ENCODE results near the gene ODAD2.

ODAD2 gene

DNA sequence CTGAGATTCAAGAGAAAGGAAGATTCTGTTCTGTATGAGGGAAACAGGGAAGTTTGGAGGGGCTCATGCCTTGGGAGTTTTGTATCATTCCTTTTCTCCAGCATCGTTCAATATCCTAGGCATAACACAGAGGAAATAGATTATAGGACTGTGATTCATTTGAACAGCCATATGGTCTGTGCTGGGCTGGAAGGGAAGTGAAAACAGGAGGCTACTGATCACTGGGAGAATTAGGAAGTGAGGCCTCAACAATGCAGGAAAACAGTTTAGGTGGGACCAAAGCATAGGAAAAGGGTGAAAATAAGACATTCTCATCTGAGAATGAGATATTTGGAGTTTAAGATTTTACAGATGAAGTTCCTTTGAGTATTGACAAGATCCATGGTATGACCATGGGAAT, 182.6 kb downstream of the ODAD2 start:
- Histone ChIP-seq H3K27me3 (replicated peaks) (no peaks in the 10 kb centered on the region), H3K27ac (no peak overlapping the region), H3K4me3 (ENCODE audit: low read depth, low read length) (no peak overlapping the region), H3K36me3 (replicated peaks) (no peaks in the 10 kb centered on the region)
- TF ChIP-seq CTCF (IDR thresholded peaks at IDR 0.05; ENCODE audit: low read depth, low read length, missing control alignments): no peak
- in situ Hi-C loops (cut with HindIII; ENCODE audit: low pct_ligation_motif_present, low sequenced_read_pairs): no loop called here
- no peak for DNase-seq

DNA sequence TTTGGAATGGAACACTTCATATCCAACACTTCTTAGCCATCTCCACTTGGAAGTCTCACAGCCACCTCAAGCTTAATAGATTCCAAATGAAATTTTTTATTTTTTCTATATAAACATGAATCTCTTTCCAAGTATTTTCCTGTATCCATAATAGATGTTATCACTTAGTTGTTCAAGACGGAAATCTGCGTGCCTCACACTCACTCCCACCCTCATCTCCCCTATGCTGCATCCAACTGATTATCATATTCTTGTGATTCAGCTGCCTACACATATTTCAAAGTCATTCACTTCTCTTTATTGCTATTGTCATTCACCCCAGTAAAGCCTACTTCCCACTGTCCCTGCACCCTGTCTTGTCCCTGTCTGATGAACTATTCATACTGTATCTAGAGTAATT, 183.0 kb downstream of the ODAD2 start:
- TF ChIP-seq CTCF (IDR thresholded peaks at IDR 0.05; ENCODE audit: low read depth, low read length, missing control alignments): no peak
- H3K4me3 ChIP-seq (ENCODE audit: low read depth, low read length): no peak overlapping the region
- H3K27me3 ChIP-seq (replicated peaks): no peaks in the 10 kb centered on the region
- H3K27ac ChIP-seq: no peak overlapping the region
- no peak for DNase-seq
- in situ Hi-C loops (cut with HindIII; ENCODE audit: low pct_ligation_motif_present, low sequenced_read_pairs): no loop called here
- H3K36me3 ChIP-seq (replicated peaks): no peaks in the 10 kb centered on the region

- Histone ChIP-seq H3K27me3 (replicated peaks) (no peaks in the 10 kb centered on the region), H3K4me3 (ENCODE audit: low read depth, low read length) (no peak overlapping the region), H3K36me3 (replicated peaks) (no peaks in the 10 kb centered on the region), H3K27ac (no peak overlapping the region)
- DNase-seq: no peak
- no peak for TF ChIP-seq CTCF (IDR thresholded peaks at IDR 0.05; ENCODE audit: low read depth, low read length, missing control alignments)
- in situ Hi-C loops (cut with HindIII; ENCODE audit: low pct_ligation_motif_present, low sequenced_read_pairs): no loop called here
Observed at GRCh38 chr10:27815261-27815660, 183.6 kb downstream of the ODAD2 start.

- DNase-seq: no peak
- in situ Hi-C loops (cut with HindIII; ENCODE audit: low pct_ligation_motif_present, low sequenced_read_pairs): no loop called here
- TF ChIP-seq CTCF (IDR thresholded peaks at IDR 0.05; ENCODE audit: low read depth, low read length, missing control alignments): no peak
- no peaks in the 10 kb centered on the region for H3K27me3 ChIP-seq (replicated peaks)
- no peaks in the 10 kb centered on the region for H3K36me3 ChIP-seq (replicated peaks)
- no peak overlapping the region for H3K4me3 ChIP-seq (ENCODE audit: low read depth, low read length)
- H3K27ac ChIP-seq: no peak overlapping the region
Observed at GRCh38 chr10:27805180-27805579, 193.7 kb downstream of the ODAD2 start.

- in situ Hi-C loops (cut with HindIII; ENCODE audit: low pct_ligation_motif_present, low sequenced_read_pairs): no loop called here
- no peak for DNase-seq
- no peak for TF ChIP-seq CTCF (IDR thresholded peaks at IDR 0.05; ENCODE audit: low read depth, low read length, missing control alignments)
- Histone ChIP-seq H3K27ac (no peak overlapping the region), H3K4me3 (ENCODE audit: low read depth, low read length) (no peak overlapping the region), H3K36me3 (replicated peaks) (no peaks in the 10 kb centered on the region), H3K27me3 (replicated peaks) (no peaks in the 10 kb centered on the region)
Observed at GRCh38 chr10:27804136-27804535, 194.7 kb downstream of the ODAD2 start.

DNA sequence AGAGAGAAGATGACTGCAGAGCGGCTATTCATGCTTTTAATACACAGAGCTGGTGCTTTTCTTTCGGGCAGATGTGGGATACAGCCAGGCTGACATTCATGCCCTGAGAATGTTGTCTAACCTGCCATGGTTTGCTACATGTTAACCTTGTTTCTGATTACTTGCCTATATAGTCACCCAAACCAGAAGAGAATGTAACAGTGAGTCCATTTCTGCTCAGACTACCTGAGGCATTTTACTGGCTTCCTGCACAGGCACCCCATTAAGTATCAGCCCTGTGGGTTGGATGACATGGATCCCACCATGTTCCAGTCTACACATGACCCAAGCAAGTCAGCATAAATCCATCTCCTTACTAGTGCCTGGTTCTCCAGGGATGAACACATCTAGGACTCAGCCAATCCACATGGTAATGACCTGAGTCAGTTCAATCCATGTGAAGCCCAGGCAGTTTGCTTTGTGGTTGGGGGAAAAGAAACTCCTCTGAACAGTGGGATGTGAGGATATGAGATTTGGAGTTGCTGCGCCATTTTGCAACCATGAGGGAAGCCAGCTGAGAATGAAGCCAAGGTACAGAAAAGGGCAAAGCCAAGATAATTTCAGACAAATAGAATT, 197.6 kb downstream of the ODAD2 start:
- H3K4me3 ChIP-seq (ENCODE audit: low read depth, low read length): no peak overlapping the region
- no peaks in the 10 kb centered on the region for H3K36me3 ChIP-seq (replicated peaks)
- H3K27ac ChIP-seq: no peak overlapping the region
- DNase-seq: no peak
- no peak for TF ChIP-seq CTCF (IDR thresholded peaks at IDR 0.05; ENCODE audit: low read depth, low read length, missing control alignments)
- in situ Hi-C loops (cut with HindIII; ENCODE audit: low pct_ligation_motif_present, low sequenced_read_pairs): no loop called here
- no peaks in the 10 kb centered on the region for H3K27me3 ChIP-seq (replicated peaks)
